Transverse colon (tissue), 4 donors: ENCODE results near the gene GP1BA. TPM values are rescaled to one million over a fixed set of nuclear protein-coding genes. Genes with fewer than 3 reads are reported as not detected.

Source experiments
- DNase-seq: peaks from one replicate; pipeline ENCODE4 v3.0.0-alpha.2; 2019
- H3K27ac ChIP-seq, 4 donors: fragments of 200-600 bp; sonication (generic); 2 replicates each; pipeline ENCODE4 v1.5.1; 2016 to 2018; ENCODE audit warnings: inconsistent platforms in 4 of 4
- H3K27me3 ChIP-seq: fragments of 200-600 bp; sonication (generic); 2 replicates; pipeline ENCODE4 v1.5.1; 2017; ENCODE audit warnings: inconsistent platforms
- H3K36me3 ChIP-seq, 4 donors: fragments of 200-600 bp; sonication (generic); 2 replicates each; pipeline ENCODE4 v1.5.1; 2017 to 2019; ENCODE audit warnings: inconsistent platforms in 4 of 4
- H3K4me1 ChIP-seq, 4 donors: fragments of 200-600 bp; sonication (generic); 2 replicates each; pipeline ENCODE4 v1.5.1; 2017 to 2020; ENCODE audit warnings: inconsistent platforms in 4 of 4
- H3K4me3 ChIP-seq, 4 donors: fragments of 200-600 bp; sonication (generic); 1 replicate in 1 of 4; 2 replicates in 3 of 4; pipeline versions ENCODE4 v1.5.1 to v1.6.1; 2017 to 2019; ENCODE audit warnings: inconsistent platforms in 4 of 4
- H3K9me3 ChIP-seq, 2 donors: fragments of 200-600 bp; sonication (generic); 2 replicates each; pipeline ENCODE4 v1.5.1; 2017 to 2019; ENCODE audit warnings: inconsistent platforms in 2 of 2
- EP300 ChIP-seq: sonication (generic); formaldehyde crosslinking; IDR thresholded peaks from one replicate; pipeline ENCODE4 v1.6.1; 2017; ENCODE audit warnings: antibody characterized with exemption, low read depth
- POLR2A ChIP-seq: fragments of 450-650 bp; IDR thresholded peaks from one replicate; pipeline ENCODE4 v1.6.1; 2016; ENCODE audit warnings: antibody characterized with exemption, mild to moderate bottlenecking, moderate library complexity
- POLR2AphosphoS5 ChIP-seq, 3 donors: sonication (generic); formaldehyde crosslinking; IDR thresholded peaks; one replicate each; pipeline ENCODE4 v1.6.1; 2016; ENCODE audit warnings: antibody characterized with exemption in 3 of 3
- WGBS, 2 donors: methylation state at CpG; one replicate each; pipeline ENCODE4 v1.1.5; 2018; ENCODE audit warnings: low coverage in 1 of 2; 5-methylcytosine and 5-hydroxymethylcytosine counted together
- in situ Hi-C, 4 donors: fragments of 200-750 bp; cut with MboI; loops; one replicate each; pipeline versions ENCODE4 v1.15.0 to v1.15.1; 2017; ENCODE audit warnings: low sequenced_read_pairs in 3 of 4, low pct_ligation_motif_present in 1 of 4, low pct_unique_long_range_greater_than_20kb in 1 of 4
- intact Hi-C: fragments of 100-400 bp; cut with DNase I; formaldehyde crosslinking; loops from one replicate; pipeline ENCODE4 v1.15.1; 2023; ENCODE audit warnings: low total_unique reads
- total RNA-seq, 4 donors: library from RNA; depleted of rRNA; stranded (reverse); fragments of >200 nt; gene quantifications; one replicate each; pipeline ENCODE4 v1.1.0, GENCODE V29; 2016
- TF ChIP-seq, protein P1 (sequence below), 5 experiments: fragments of 200-600 bp in 3 of 5; fragments of 450-650 bp in 2 of 5; sonication (generic) in 3 of 5; IDR thresholded peaks; 1 replicate in 2 of 5; 2 replicates in 3 of 5; pipeline ENCODE4 v1.5.1; 2016 to 2017; ENCODE audit warnings: antibody characterized with exemption in 5 of 5, inconsistent platforms in 3 of 5, mild to moderate bottlenecking in 2 of 5, moderate library complexity in 1 of 5

GP1BA gene
- total RNA-seq, 4 donors from 2014 or later, result not detected

DNA sequence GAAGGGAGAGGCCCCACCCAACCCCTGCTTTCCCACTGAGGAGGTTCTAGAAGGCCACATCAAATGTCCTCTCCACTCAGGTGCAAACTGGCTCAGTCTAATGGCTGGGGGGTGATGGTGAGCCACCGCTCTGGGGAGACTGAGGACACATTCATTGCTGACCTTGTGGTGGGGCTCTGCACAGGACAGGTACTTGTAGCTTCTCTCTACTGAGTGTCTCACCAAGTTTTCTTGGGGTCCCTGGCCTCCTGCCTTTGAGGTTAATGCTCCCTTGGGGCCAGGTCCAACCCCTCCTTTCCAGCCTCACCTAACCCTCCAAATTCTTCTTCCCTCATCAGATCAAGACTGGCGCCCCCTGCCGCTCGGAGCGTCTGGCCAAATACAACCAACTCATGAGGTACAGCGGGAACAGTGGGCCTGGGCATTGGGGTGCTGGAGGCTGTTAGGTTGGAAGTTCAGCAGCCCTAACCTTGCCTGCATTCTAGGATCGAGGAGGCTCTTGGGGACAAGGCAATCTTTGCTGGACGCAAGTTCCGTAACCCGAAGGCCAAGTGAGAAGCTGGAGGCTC lies 24.5 kb downstream of the GP1BA start:
- TF ChIP-seq POLR2AphosphoS5 (IDR thresholded peaks at IDR 0.05) (no peak), POLR2A (no peak), EP300 (no peak)
- TF ChIP-seq, protein P1, sequence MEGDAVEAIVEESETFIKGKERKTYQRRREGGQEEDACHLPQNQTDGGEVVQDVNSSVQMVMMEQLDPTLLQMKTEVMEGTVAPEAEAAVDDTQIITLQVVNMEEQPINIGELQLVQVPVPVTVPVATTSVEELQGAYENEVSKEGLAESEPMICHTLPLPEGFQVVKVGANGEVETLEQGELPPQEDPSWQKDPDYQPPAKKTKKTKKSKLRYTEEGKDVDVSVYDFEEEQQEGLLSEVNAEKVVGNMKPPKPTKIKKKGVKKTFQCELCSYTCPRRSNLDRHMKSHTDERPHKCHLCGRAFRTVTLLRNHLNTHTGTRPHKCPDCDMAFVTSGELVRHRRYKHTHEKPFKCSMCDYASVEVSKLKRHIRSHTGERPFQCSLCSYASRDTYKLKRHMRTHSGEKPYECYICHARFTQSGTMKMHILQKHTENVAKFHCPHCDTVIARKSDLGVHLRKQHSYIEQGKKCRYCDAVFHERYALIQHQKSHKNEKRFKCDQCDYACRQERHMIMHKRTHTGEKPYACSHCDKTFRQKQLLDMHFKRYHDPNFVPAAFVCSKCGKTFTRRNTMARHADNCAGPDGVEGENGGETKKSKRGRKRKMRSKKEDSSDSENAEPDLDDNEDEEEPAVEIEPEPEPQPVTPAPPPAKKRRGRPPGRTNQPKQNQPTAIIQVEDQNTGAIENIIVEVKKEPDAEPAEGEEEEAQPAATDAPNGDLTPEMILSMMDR (IDR thresholded peaks at IDR 0.05), result no peak
- H3K4me3 ChIP-seq, result no peak overlapping the region
- 66 to 81% methylated on average over 6 to 10 of the region's 10 CpGs for WGBS, 2 donors
- in situ Hi-C loops, result no loop called here
- no peaks in the 10 kb centered on the region for H3K9me3 ChIP-seq
- DNase-seq, result no peak
- H3K27me3 ChIP-seq, result no peaks in the 10 kb centered on the region
- intact Hi-C loops, result no loop called here
- no peak overlapping the region for H3K27ac ChIP-seq
- peaks cover 0 to 10% (median 5%) of the 10 kb centered on the region in 4 donors for H3K4me1 ChIP-seq
- peaks cover 0 to 7% (median 3%) of the 10 kb centered on the region in 4 donors for H3K36me3 ChIP-seq

- Histone ChIP-seq H3K4me1 (peaks cover 0 to 10% (median 5%) of the 10 kb centered on the region in 4 donors), H3K4me3 (no peak overlapping the region), H3K9me3 (no peaks in the 10 kb centered on the region), H3K27ac (no peak overlapping the region), H3K36me3 (peaks cover 0 to 7% (median 3%) of the 10 kb centered on the region in 4 donors), H3K27me3 (no peaks in the 10 kb centered on the region)
- TF ChIP-seq, protein P1 (IDR thresholded peaks at IDR 0.05), result no peak
- TF ChIP-seq POLR2A (no peak), EP300 (no peak), POLR2AphosphoS5 (IDR thresholded peaks at IDR 0.05) (no peak)
- WGBS, 2 donors, result 42 to 71% methylated on average over 3 of the region's 3 CpGs
- intact Hi-C loops (no loop called here), in situ Hi-C loops (no loop called here)
- DNase-seq, result no peak
These were observed 26.0 kb downstream of the GP1BA start for GRCh38 chr17:4958102-4958501.

GRCh38 chr17:4959261-4959965 lies 27.3 kb downstream of the GP1BA start:
- Histone ChIP-seq H3K36me3 (peaks cover 0 to 7% (median 3%) of the 10 kb centered on the region in 4 donors), H3K27me3 (no peaks in the 10 kb centered on the region), H3K4me3 (no peak overlapping the region), H3K27ac (peak overlapping the region in 1 of 4 donors; percentile 42), H3K4me1 (peaks cover 0 to 9% (median 3%) of the 10 kb centered on the region in 4 donors), H3K9me3 (no peaks in the 10 kb centered on the region)
- intact Hi-C loops, result no loop called here
- in situ Hi-C loops, result no loop called here
- DNase-seq, result no peak
- WGBS, 2 donors, result 74% methylated on average over 18 of the region's 18 CpGs; no CpG with 5 or more reads in 1 of the 2 donors
- TF ChIP-seq POLR2AphosphoS5 (IDR thresholded peaks at IDR 0.05) (no peak), EP300 (no peak), POLR2A (no peak)
- TF ChIP-seq, protein P1 (IDR thresholded peaks at IDR 0.05), result no peak

- Histone ChIP-seq H3K9me3 (no peaks in the 10 kb centered on the region), H3K27ac (no peak overlapping the region), H3K4me3 (no peak overlapping the region), H3K36me3 (peaks cover 0 to 7% (median 3%) of the 10 kb centered on the region in 4 donors), H3K27me3 (no peaks in the 10 kb centered on the region), H3K4me1 (peaks cover 0 to 10% (median 3%) of the 10 kb centered on the region in 4 donors)
- DNase-seq, result no peak
- in situ Hi-C loops (no loop called here), intact Hi-C loops (no loop called here)
- WGBS, 2 donors, result 92 to 96% methylated on average over 4 to 9 of the region's 9 CpGs
- TF ChIP-seq POLR2AphosphoS5 (IDR thresholded peaks at IDR 0.05), result no peak
- TF ChIP-seq POLR2A, result no peak
- TF ChIP-seq, protein P1 (IDR thresholded peaks at IDR 0.05), result no peak
- TF ChIP-seq EP300, result no peak
These were observed 28.3 kb downstream of the GP1BA start for GRCh38 chr17:4960279-4960922.
